ENCODE measurements around the gene MIEF1.
"Not testable (repeated sequence)": the region's sequence is repeated elsewhere in the genome, so short reads cannot be mapped to it uniquely, and the experiment has no call there.

MIEF1 gene

GRCh38 chr22:39501644-39502108, 414 bp upstream of the MIEF1 start:
- DNase-seq, result no peak
- H3K27me3 ChIP-seq (ENCODE audit: insufficient read depth, low read depth, severe bottlenecking), result no peaks in the 10 kb centered on the region
- peak overlapping the region; percentile 78 for H3K4me3 ChIP-seq (ENCODE audit: low read depth, low read length)
- peak overlapping the region; percentile 94 for H3K27ac ChIP-seq
- no peaks in the 10 kb centered on the region for H3K9me3 ChIP-seq (ENCODE audit: severe bottlenecking)
- TF ChIP-seq CTCF (IDR thresholded peaks at IDR 0.05; ENCODE audit: low read depth, low read length), result no peak
- H3K36me3 ChIP-seq, result peaks cover 34% of the 10 kb centered on the region

- no peak for DNase-seq
- H3K4me3 ChIP-seq (ENCODE audit: low read depth, low read length), result peak overlapping the region; percentile 78
Measured at GRCh38 chr22:39502789-39503409, 809 bp downstream of the MIEF1 start.

GRCh38 chr22:39503630-39504029, 1.5 kb downstream of the MIEF1 start:
- no peak overlapping the region; the same call in 1 of the 2 replicates for H3K27ac ChIP-seq
- H3K9me3 ChIP-seq (ENCODE audit: severe bottlenecking), result no peaks in the 10 kb centered on the region
- no peak for TF ChIP-seq CTCF (IDR thresholded peaks at IDR 0.05; ENCODE audit: low read depth, low read length)
- H3K4me3 ChIP-seq (ENCODE audit: low read depth, low read length), result no peak overlapping the region
- no peaks in the 10 kb centered on the region for H3K27me3 ChIP-seq (ENCODE audit: insufficient read depth, low read depth, severe bottlenecking)
- DNase-seq, result no peak
- H3K36me3 ChIP-seq, result peaks cover 52% of the 10 kb centered on the region

More at GRCh38 chr22:39502789-39503409, 809 bp downstream of the MIEF1 start:
- peak overlapping the region; percentile 82 for H3K27ac ChIP-seq
- no peak for TF ChIP-seq CTCF (IDR thresholded peaks at IDR 0.05; ENCODE audit: low read depth, low read length)
- H3K27me3 ChIP-seq (ENCODE audit: insufficient read depth, low read depth, severe bottlenecking), result no peaks in the 10 kb centered on the region
- no peaks in the 10 kb centered on the region for H3K9me3 ChIP-seq (ENCODE audit: severe bottlenecking)
- peaks cover 44% of the 10 kb centered on the region for H3K36me3 ChIP-seq

- H3K27ac ChIP-seq, result no peak overlapping the region
- H3K36me3 ChIP-seq, result peaks cover 54% of the 10 kb centered on the region
- H3K9me3 ChIP-seq (ENCODE audit: severe bottlenecking), result no peaks in the 10 kb centered on the region
- no peak overlapping the region for H3K4me3 ChIP-seq (ENCODE audit: low read depth, low read length)
- no peak for TF ChIP-seq CTCF (IDR thresholded peaks at IDR 0.05; ENCODE audit: low read depth, low read length)
- DNase-seq, result no peak
- no peaks in the 10 kb centered on the region for H3K27me3 ChIP-seq (ENCODE audit: insufficient read depth, low read depth, severe bottlenecking)
Measured at GRCh38 chr22:39504071-39504470, 2.0 kb downstream of the MIEF1 start.

GRCh38 chr22:39507021-39507420, 4.9 kb downstream of the MIEF1 start:
- H3K4me3 ChIP-seq (ENCODE audit: low read depth, low read length); H3K9me3 ChIP-seq (ENCODE audit: severe bottlenecking); DNase-seq; H3K27me3 ChIP-seq (ENCODE audit: insufficient read depth, low read depth, severe bottlenecking); H3K27ac ChIP-seq: not testable (repeated sequence)
- H3K36me3 ChIP-seq, result peaks cover 78% of the 10 kb centered on the region

GRCh38 chr22:39508393-39508792, 6.3 kb downstream of the MIEF1 start:
- Histone ChIP-seq H3K27me3 (ENCODE audit: insufficient read depth, low read depth, severe bottlenecking) (no peaks in the 10 kb centered on the region), H3K36me3 (peaks cover 91% of the 10 kb centered on the region), H3K27ac (no peak overlapping the region), H3K9me3 (ENCODE audit: severe bottlenecking) (no peaks in the 10 kb centered on the region), H3K4me3 (ENCODE audit: low read depth, low read length) (no peak overlapping the region)
- no peak for TF ChIP-seq CTCF (IDR thresholded peaks at IDR 0.05; ENCODE audit: low read depth, low read length)
- DNase-seq, result no peak
